Endothelial cell of hepatic sinusoid (primary cell): Measurements from ENCODE around the gene AFF3.

Experiments
- in situ Hi-C: cut with HindIII; loops from 2 replicates; pipeline ENCODE4 v1.10.0; 2017; ENCODE audit warnings: low sequenced_read_pairs

The AFF3 gene

GRCh38 chr2:99867770-99868169 is 274.6 kb downstream of the AFF3 start:
- in situ Hi-C loops = loop anchor here (10.0 kb wide), 1 partner anchor 63 kb away; no protein-coding TSS in a partner anchor

- in situ Hi-C loops = loop anchor here (10.0 kb wide), 1 partner anchor 61 kb away; no protein-coding TSS in a partner anchor
Observed at GRCh38 chr2:99865818-99866676, 276.3 kb downstream of the AFF3 start.

GRCh38 chr2:99864561-99865553 is 277.5 kb downstream of the AFF3 start:
- in situ Hi-C loops = loop anchor here (10.0 kb wide), 1 partner anchor 60 kb away; no protein-coding TSS in a partner anchor

GRCh38 chr2:99863903-99864270 is 278.5 kb downstream of the AFF3 start:
- in situ Hi-C loops = loop anchor here (10.0 kb wide), 1 partner anchor 59 kb away; no protein-coding TSS in a partner anchor

- in situ Hi-C loops = loop anchor here (10.0 kb wide), 1 partner anchor 59 kb away; no protein-coding TSS in a partner anchor
Observed at GRCh38 chr2:99863236-99863902, 279.0 kb downstream of the AFF3 start.

GRCh38 chr2:99862566-99862965 is 279.8 kb downstream of the AFF3 start:
- in situ Hi-C loops = loop anchor here (10.0 kb wide), 1 partner anchor 58 kb away; no protein-coding TSS in a partner anchor

- in situ Hi-C loops = loop anchor here (10.0 kb wide), 1 partner anchor 57 kb away; no protein-coding TSS in a partner anchor
Observed at GRCh38 chr2:99861376-99861760, 281.0 kb downstream of the AFF3 start.

- in situ Hi-C loops = loop anchor here (10.0 kb wide), 1 partner anchor 56 kb away; no protein-coding TSS in a partner anchor
Observed at GRCh38 chr2:99860720-99861375, 281.5 kb downstream of the AFF3 start.

GRCh38 chr2:99858951-99859596 is 283.3 kb downstream of the AFF3 start:
- in situ Hi-C loops = no loop called here

- in situ Hi-C loops = no loop called here
Observed at GRCh38 chr2:99857867-99858444, 284.4 kb downstream of the AFF3 start.

GRCh38 chr2:99857372-99857771 is 285.0 kb downstream of the AFF3 start:
- in situ Hi-C loops = no loop called here

- in situ Hi-C loops = no loop called here
Observed at GRCh38 chr2:99856119-99856518, 286.3 kb downstream of the AFF3 start.

GRCh38 chr2:99854236-99854852 is 288.0 kb downstream of the AFF3 start:
- in situ Hi-C loops = no loop called here

GRCh38 chr2:99852956-99853355 is 289.4 kb downstream of the AFF3 start:
- in situ Hi-C loops = no loop called here

GRCh38 chr2:99852376-99852934 is 289.9 kb downstream of the AFF3 start:
- in situ Hi-C loops = no loop called here

GRCh38 chr2:99851811-99852210 is 290.6 kb downstream of the AFF3 start:
- in situ Hi-C loops = no loop called here

- in situ Hi-C loops = no loop called here
Observed at GRCh38 chr2:99851089-99851488, 291.3 kb downstream of the AFF3 start.

GRCh38 chr2:99850084-99850710 is 292.2 kb downstream of the AFF3 start:
- in situ Hi-C loops = no loop called here
